Measurements from ENCODE around the gene RABGAP1L.

GRCh38 chr1:175037416-175037815 is 878.1 kb downstream of the RABGAP1L start:
- TF ChIP-seq CTCF (IDR thresholded peaks at IDR 0.05; ENCODE audit: insufficient read depth, low read length, poor library complexity, severe bottlenecking) (no peak), EZH2phosphoT487 (conservative IDR thresholded peaks at IDR 0.05; ENCODE audit: low read length) (no peak)
